Panc1 (cell line): ENCODE data around the gene TNNI3K.

Source experiments
- CTCF ChIP-seq: fragments of 450-650 bp; IDR thresholded peaks from 2 replicates; pipeline ENCODE4 v1.5.1; 2017; ENCODE audit warnings: mild to moderate bottlenecking
- POLR2AphosphoS5 ChIP-seq: IDR thresholded peaks from 2 replicates; pipeline ENCODE4 v1.6.1; 2012; ENCODE audit warnings: mild to moderate bottlenecking, low read depth, low read length, moderate library complexity
- REST ChIP-seq, 2 experiments: IDR thresholded peaks; 2 replicates each; pipeline ENCODE4 v1.6.1; 2011 to 2012; ENCODE audit warnings: low read depth in 2 of 2, control low read depth in 1 of 2, low read length in 1 of 2, mild to moderate bottlenecking in 1 of 2, moderate library complexity in 1 of 2; ENCODE audit not compliant: insufficient read depth in 1 of 2
- TCF7L2 ChIP-seq: IDR thresholded peaks from 2 replicates; pipeline ENCODE4 v1.6.1; 2011; ENCODE audit warnings: mild to moderate bottlenecking, low read depth, low read length, inconsistent platforms

GRCh38 chr1:74357756-74358155 is 122.6 kb downstream of the TNNI3K start:
- TF ChIP-seq CTCF: no peak
- no peak for TF ChIP-seq POLR2AphosphoS5
- TF ChIP-seq TCF7L2: no peak
- no peak for TF ChIP-seq REST (IDR thresholded peaks at IDR 0.05; ENCODE audit: insufficient read depth in 1 of 2, low read depth in 2 of 2, low read length in 1 of 2)
